Tibial nerve (tissue), 4 donors: ENCODE results near the gene PIEZO2. TPM values are rescaled to one million over a fixed set of nuclear protein-coding genes. Genes with fewer than 3 reads are reported as not detected.

ENCODE experiments used
- DNase-seq, 2 donors: peaks; one replicate each; pipeline ENCODE4 v3.0.0-alpha.2; 2019; ENCODE audit warnings: low spot score in 2 of 2
- H3K27ac ChIP-seq, 4 donors: fragments of 200-600 bp; sonication (generic) in 3 of 4; one replicate each; pipeline ENCODE4 v1.5.1; 2017 to 2019; ENCODE audit warnings: mild to moderate bottlenecking in 1 of 4
- H3K27me3 ChIP-seq, 2 donors: fragments of 200-600 bp; sonication (generic) in 1 of 2; one replicate each; pipeline versions ENCODE4 v1.5.1 to v1.6.0; 2017 to 2019
- H3K36me3 ChIP-seq, 3 donors: fragments of 200-600 bp; sonication (generic); one replicate each; pipeline ENCODE4 v1.5.1; 2018 to 2019
- H3K4me1 ChIP-seq, 4 donors: fragments of 200-600 bp; sonication (generic) in 3 of 4; one replicate each; pipeline ENCODE4 v1.5.1; 2017 to 2019
- H3K4me3 ChIP-seq, 4 donors: fragments of 200-600 bp; sonication (generic) in 3 of 4; one replicate each; pipeline ENCODE4 v1.5.1; 2017 to 2019; ENCODE audit warnings: mild to moderate bottlenecking in 1 of 4, moderate library complexity in 1 of 4
- H3K9me3 ChIP-seq, 4 donors: fragments of 200-600 bp; sonication (generic) in 3 of 4; one replicate each; pipeline ENCODE4 v1.5.1; 2017 to 2019
- CTCF ChIP-seq, 5 experiments: fragments of 200-600 bp in 3 of 5; fragments of 450-650 bp in 2 of 5; sonication (generic) in 3 of 5; IDR thresholded peaks; one replicate each; pipeline ENCODE4 v1.5.1; 2016 to 2019; ENCODE audit warnings: antibody characterized with exemption in 5 of 5, mild to moderate bottlenecking in 3 of 5, moderate library complexity in 2 of 5
- EP300 ChIP-seq, 2 donors: sonication (generic); formaldehyde crosslinking; IDR thresholded peaks; one replicate each; pipeline ENCODE4 v1.6.1; 2017; ENCODE audit warnings: antibody characterized with exemption in 2 of 2, mild to moderate bottlenecking in 1 of 2
- POLR2A ChIP-seq, 2 donors: fragments of 450-650 bp; IDR thresholded peaks; one replicate each; pipeline ENCODE4 v1.6.1; 2017; ENCODE audit warnings: antibody characterized with exemption in 2 of 2, mild to moderate bottlenecking in 2 of 2, moderate library complexity in 2 of 2
- WGBS, 2 donors: methylation state at CpG; one replicate each; pipeline ENCODE4 v1.1.5; 2018; 5-methylcytosine and 5-hydroxymethylcytosine counted together
- total RNA-seq, 4 donors: library from RNA; depleted of rRNA; stranded (reverse); fragments of >200 nt; gene quantifications; one replicate each; pipeline ENCODE4 v1.1.0, GENCODE V29; 2016

PIEZO2 gene
- total RNA-seq, 4 donors from 2014 or later, result 17.0 to 27.7 (median 22.3) TPM

- TF ChIP-seq CTCF (IDR thresholded peaks at IDR 0.05) (no peak), EP300 (IDR thresholded peaks at IDR 0.05) (no peak), POLR2A (IDR thresholded peaks at IDR 0.05) (no peak)
- Histone ChIP-seq H3K4me1 (no peaks in the 10 kb centered on the region), H3K36me3 (no peaks in the 10 kb centered on the region), H3K27ac (no peak overlapping the region), H3K27me3 (no peaks in the 10 kb centered on the region), H3K4me3 (no peak overlapping the region), H3K9me3 (peaks cover 0 to 2% (median 0%) of the 10 kb centered on the region in 4 donors)
- WGBS, 2 donors, result 70 to 71% methylated on average over 4 of the region's 4 CpGs
- no peak for DNase-seq
Measured at GRCh38 chr18:11071300-11071699, 78.1 kb downstream of the PIEZO2 start.

DNA sequence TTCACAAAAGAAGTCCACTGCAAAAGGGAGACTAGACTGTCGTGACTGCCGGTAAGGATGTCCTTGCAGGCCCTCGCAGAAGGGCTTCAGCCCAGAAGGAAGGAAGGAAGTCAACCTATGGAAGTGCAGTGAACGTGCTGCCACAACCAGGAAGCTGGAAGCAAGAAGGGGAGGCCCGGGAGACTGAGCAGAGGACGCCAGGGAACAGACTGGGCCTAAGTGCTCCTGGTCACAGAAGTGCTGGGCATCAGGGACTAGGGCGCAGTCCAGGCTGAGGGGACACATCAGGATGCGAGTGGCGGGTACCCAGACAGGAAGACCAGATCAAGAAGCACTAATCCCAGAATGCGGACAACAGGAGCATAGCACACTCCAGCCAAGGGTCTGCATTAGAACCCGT is 78.8 kb downstream of the PIEZO2 start:
- DNase-seq, result no peak
- H3K4me1 ChIP-seq, result no peaks in the 10 kb centered on the region
- no peaks in the 10 kb centered on the region for H3K36me3 ChIP-seq
- H3K4me3 ChIP-seq, result no peak overlapping the region
- H3K27me3 ChIP-seq, result no peaks in the 10 kb centered on the region
- peaks cover 0 to 2% (median 0%) of the 10 kb centered on the region in 4 donors for H3K9me3 ChIP-seq
- 81 to 87% methylated on average over 11 of the region's 11 CpGs for WGBS, 2 donors
- TF ChIP-seq EP300 (IDR thresholded peaks at IDR 0.05) (no peak), CTCF (IDR thresholded peaks at IDR 0.05) (no peak), POLR2A (IDR thresholded peaks at IDR 0.05) (no peak)
- no peak overlapping the region for H3K27ac ChIP-seq

DNA sequence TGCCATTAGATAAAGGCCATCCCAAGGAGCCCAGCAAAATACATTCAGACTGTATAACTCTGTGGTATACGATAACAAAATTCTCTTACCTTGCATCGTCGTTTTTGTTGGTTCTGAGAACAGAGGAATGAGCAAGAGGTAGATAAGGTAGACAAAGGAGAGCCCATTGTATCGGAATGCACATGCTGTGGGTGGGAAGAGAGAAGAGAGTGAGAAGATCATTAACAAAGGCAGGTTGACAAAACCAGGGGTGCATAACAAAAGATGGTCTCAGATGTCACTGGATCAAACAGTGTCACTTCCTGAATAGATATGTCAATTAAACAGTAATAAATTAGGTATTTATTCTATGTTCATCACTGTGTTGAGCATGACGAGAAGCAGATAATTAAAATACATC is 83.3 kb downstream of the PIEZO2 start:
- 87% methylated on average over 5 of the region's 5 CpGs for WGBS, 2 donors
- DNase-seq, result no peak
- Histone ChIP-seq H3K27ac (no peak overlapping the region), H3K9me3 (peaks cover 0 to 2% (median 0%) of the 10 kb centered on the region in 4 donors), H3K36me3 (no peaks in the 10 kb centered on the region), H3K4me1 (no peaks in the 10 kb centered on the region), H3K4me3 (no peak overlapping the region), H3K27me3 (no peaks in the 10 kb centered on the region)
- TF ChIP-seq EP300 (IDR thresholded peaks at IDR 0.05), result no peak

GRCh38 chr18:11064727-11065460 is 84.5 kb downstream of the PIEZO2 start:
- Histone ChIP-seq H3K27ac (no peak overlapping the region), H3K9me3 (peaks cover 0 to 2% (median 0%) of the 10 kb centered on the region in 4 donors)
- DNase-seq, result no peak

DNA sequence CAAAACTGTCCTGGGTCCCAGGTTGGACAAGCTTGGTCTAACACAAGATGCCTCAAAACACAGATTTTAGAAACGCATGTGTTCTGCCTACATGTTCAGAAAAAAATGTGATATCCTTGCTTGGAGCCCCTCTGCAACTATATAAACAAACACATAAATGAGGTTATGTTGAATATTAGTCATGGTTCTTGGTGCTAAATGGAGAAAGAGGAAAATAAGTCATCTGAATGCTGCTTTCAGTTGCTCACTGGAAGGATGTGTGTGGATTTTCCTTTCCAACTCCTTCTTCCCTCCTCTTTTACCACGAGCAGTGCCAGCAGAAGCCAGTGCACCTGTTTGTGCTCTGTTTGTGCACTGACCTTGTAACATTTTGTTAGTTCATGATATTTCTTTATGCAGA is 85.3 kb downstream of the PIEZO2 start:
- no peak overlapping the region for H3K4me3 ChIP-seq
- H3K36me3 ChIP-seq, result no peaks in the 10 kb centered on the region
- H3K27me3 ChIP-seq, result no peaks in the 10 kb centered on the region
- H3K9me3 ChIP-seq, result peaks cover 0 to 2% (median 0%) of the 10 kb centered on the region in 4 donors
- H3K4me1 ChIP-seq, result no peaks in the 10 kb centered on the region
- TF ChIP-seq CTCF (IDR thresholded peaks at IDR 0.05), result no peak
- no peak for TF ChIP-seq EP300 (IDR thresholded peaks at IDR 0.05)
- TF ChIP-seq POLR2A (IDR thresholded peaks at IDR 0.05), result no peak
- DNase-seq, result no peak
- WGBS, 2 donors, result 57 to 59% methylated on average over 2 of the region's 2 CpGs
- no peak overlapping the region for H3K27ac ChIP-seq

More at GRCh38 chr18:11064727-11065460, 84.5 kb downstream of the PIEZO2 start:
- no peak for TF ChIP-seq EP300 (IDR thresholded peaks at IDR 0.05)
- no peak for TF ChIP-seq POLR2A (IDR thresholded peaks at IDR 0.05)
- TF ChIP-seq CTCF (IDR thresholded peaks at IDR 0.05), result no peak
- Histone ChIP-seq H3K4me3 (no peak overlapping the region), H3K4me1 (no peaks in the 10 kb centered on the region), H3K36me3 (no peaks in the 10 kb centered on the region), H3K27me3 (no peaks in the 10 kb centered on the region)
- 47 to 57% methylated on average over 7 of the region's 7 CpGs for WGBS, 2 donors
